Activated T-helper 1 cell treated with anti-CD3 and anti-CD28 coated beads, Interleukin-12 subunit alpha, Interleukin-12 subunit beta, Interleukin-2, Interleukin-4 antibody, amounts not matched to agents 30 ng/mL and 10 ng/mL and 1 ng/mL, durations not matched to agents 14 hours and 24 hours and 36 hours (primary cell): ENCODE results near the gene KDM1A. TPM values are rescaled to one million over a fixed set of nuclear protein-coding genes. Genes with fewer than 3 reads are reported as not detected.
"Not testable (repeated sequence)": the region's sequence is repeated elsewhere in the genome, so short reads cannot be mapped to it uniquely, and the experiment has no call there.

Experiments
- DNase-seq: peaks from one replicate; pipeline ENCODE4 v3.0.0; 2021; ENCODE audit warnings: low spot score
- H3K27ac Mint-ChIP-seq: one replicate; pipeline ENCODE4 v1.8.0; 2021; ENCODE audit warnings: mild to moderate bottlenecking, mixed read lengths
- H3K27me3 Mint-ChIP-seq: one replicate; pipeline ENCODE4 v1.8.0; 2022; ENCODE audit warnings: mild to moderate bottlenecking, moderate library complexity, mixed read lengths; ENCODE audit not compliant: insufficient read depth
- H3K36me3 Mint-ChIP-seq: one replicate; pipeline ENCODE4 v1.8.0; 2021; ENCODE audit warnings: low read depth, mixed read lengths
- H3K4me1 Mint-ChIP-seq: one replicate; pipeline ENCODE4 v1.8.0; 2021; ENCODE audit warnings: low read depth, mixed read lengths
- H3K4me3 Mint-ChIP-seq: one replicate; pipeline ENCODE4 v1.8.0; 2021; ENCODE audit warnings: mild to moderate bottlenecking, moderate library complexity, mixed read lengths
- H3K9me3 Mint-ChIP-seq: one replicate; pipeline ENCODE4 v1.8.0; 2021; ENCODE audit warnings: mixed read lengths
- intact Hi-C: fragments of 100-400 bp; cut with micrococcal nuclease; formaldehyde crosslinking; loops from one replicate; pipeline ENCODE4 v1.15.1; 2024
- total RNA-seq: library from RNA; stranded (reverse); gene quantifications from 2 replicates; pipeline ENCODE4 v1.2.3, GENCODE V29; 2022

Gene KDM1A
- total RNA-seq, 1 donor from 2014 or later: 80.8 TPM

- H3K27me3 Mint-ChIP-seq, H3K9me3 Mint-ChIP-seq, H3K36me3 Mint-ChIP-seq, H3K27ac Mint-ChIP-seq, H3K4me3 Mint-ChIP-seq, DNase-seq, H3K4me1 Mint-ChIP-seq, intact Hi-C loops: not testable (repeated sequence)
These were observed 26.0 kb upstream of the KDM1A start for GRCh38 chr1:22993220-22993795.

- Mint-ChIP-seq H3K4me1 (no peaks in the 10 kb centered on the region), H3K27me3 (no peaks in the 10 kb centered on the region), H3K4me3 (no peak overlapping the region), H3K36me3 (peaks cover 2% of the 10 kb centered on the region), H3K27ac (no peak overlapping the region), H3K9me3 (peaks cover 9% of the 10 kb centered on the region)
- no peak for DNase-seq
- intact Hi-C loops: no loop called here
These were observed 23.5 kb upstream of the KDM1A start for GRCh38 chr1:22995774-22996173.

DNA sequence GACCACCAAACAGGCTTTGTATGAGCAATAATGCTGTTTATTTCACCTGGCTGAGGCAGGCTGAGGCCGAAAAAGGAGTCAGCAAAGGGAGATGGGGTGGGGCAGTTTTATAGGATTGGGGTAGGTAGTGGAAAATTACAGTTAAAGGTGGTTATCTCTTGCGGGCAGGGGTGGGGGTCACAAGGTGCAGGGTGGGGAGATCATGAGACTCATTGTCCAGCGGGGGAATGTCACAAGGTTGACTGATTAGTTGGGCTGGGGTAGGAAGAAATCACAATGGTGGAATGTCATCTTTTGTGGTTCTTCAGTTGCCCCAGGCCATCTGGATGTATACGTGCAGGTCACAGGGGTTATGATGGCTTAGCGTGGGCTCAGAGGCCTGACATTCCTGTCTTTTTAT lies 21.7 kb upstream of the KDM1A start:
- DNase-seq, H3K9me3 Mint-ChIP-seq, H3K4me3 Mint-ChIP-seq, intact Hi-C loops, H3K27ac Mint-ChIP-seq, H3K4me1 Mint-ChIP-seq, H3K36me3 Mint-ChIP-seq, H3K27me3 Mint-ChIP-seq: not testable (repeated sequence)

DNA sequence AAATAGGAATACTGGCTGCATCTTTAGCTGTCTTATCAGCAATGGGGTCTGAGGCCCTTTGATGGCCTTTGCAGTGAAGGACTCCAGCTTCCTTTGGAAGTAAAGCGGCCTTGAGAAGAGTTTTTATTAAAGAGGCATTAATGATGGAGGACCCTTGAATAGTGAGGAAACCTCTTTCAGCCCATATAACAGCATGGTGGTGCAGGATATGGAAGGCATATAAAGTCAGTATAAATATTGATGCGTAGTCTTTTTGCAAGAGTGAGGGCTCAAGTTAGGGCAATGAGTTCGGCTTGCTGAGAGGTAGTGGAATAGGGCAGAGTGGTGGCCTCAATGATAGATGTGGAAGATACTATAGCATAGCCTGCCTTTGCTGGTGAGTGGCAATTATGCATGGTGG lies 19.1 kb upstream of the KDM1A start:
- intact Hi-C loops, H3K4me3 Mint-ChIP-seq, H3K9me3 Mint-ChIP-seq: not testable (repeated sequence)

DNA sequence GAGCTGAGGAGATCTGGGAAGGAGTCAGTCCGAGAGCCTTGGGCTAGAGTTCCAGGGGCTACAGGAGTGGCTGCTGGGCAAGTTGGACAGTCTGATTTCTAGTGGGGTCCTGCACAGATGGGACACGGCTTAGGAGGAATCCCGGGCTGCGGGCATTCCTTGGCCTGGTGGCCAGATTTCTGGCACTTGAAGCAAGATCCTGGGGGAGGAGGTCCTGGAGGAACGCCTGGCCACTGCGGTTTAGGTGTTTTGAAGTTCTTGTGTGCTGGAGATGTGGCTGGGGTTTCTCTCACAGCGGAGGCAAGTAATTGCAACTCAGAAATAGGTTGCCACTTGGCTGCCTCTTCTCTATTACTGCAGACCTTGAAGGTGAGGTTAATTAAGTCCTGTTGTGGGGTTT lies 17.1 kb upstream of the KDM1A start:
- H3K27ac Mint-ChIP-seq, H3K27me3 Mint-ChIP-seq, H3K9me3 Mint-ChIP-seq, intact Hi-C loops, H3K4me1 Mint-ChIP-seq, DNase-seq, H3K4me3 Mint-ChIP-seq, H3K36me3 Mint-ChIP-seq: not testable (repeated sequence)

More for the DNA sequence above, 19.1 kb upstream of the KDM1A start:
- not testable (repeated sequence) for H3K36me3 Mint-ChIP-seq, H3K27me3 Mint-ChIP-seq, H3K4me1 Mint-ChIP-seq, H3K27ac Mint-ChIP-seq, DNase-seq

- H3K9me3 Mint-ChIP-seq: no peaks in the 10 kb centered on the region
These were observed 15.2 kb upstream of the KDM1A start for GRCh38 chr1:23004112-23004511.

GRCh38 chr1:23004769-23005168 lies 14.5 kb upstream of the KDM1A start:
- H3K36me3 Mint-ChIP-seq, DNase-seq, H3K4me1 Mint-ChIP-seq, H3K27ac Mint-ChIP-seq, H3K4me3 Mint-ChIP-seq, H3K27me3 Mint-ChIP-seq, H3K9me3 Mint-ChIP-seq, intact Hi-C loops: not testable (repeated sequence)

More at GRCh38 chr1:23004112-23004511, 15.2 kb upstream of the KDM1A start:
- H3K4me1 Mint-ChIP-seq: no peaks in the 10 kb centered on the region
- H3K27me3 Mint-ChIP-seq: peaks cover 2% of the 10 kb centered on the region
- no peak for DNase-seq
- intact Hi-C loops: no loop called here
- H3K4me3 Mint-ChIP-seq: no peak overlapping the region
- H3K27ac Mint-ChIP-seq: no peak overlapping the region
- no peaks in the 10 kb centered on the region for H3K36me3 Mint-ChIP-seq

GRCh38 chr1:23007106-23007505 lies 12.2 kb upstream of the KDM1A start:
- Mint-ChIP-seq H3K9me3 (no peaks in the 10 kb centered on the region), H3K36me3 (no peaks in the 10 kb centered on the region), H3K4me1 (no peaks in the 10 kb centered on the region), H3K4me3 (no peak overlapping the region), H3K27ac (no peak overlapping the region), H3K27me3 (peaks cover 7% of the 10 kb centered on the region)
- no peak for DNase-seq
- intact Hi-C loops: no loop called here

DNA sequence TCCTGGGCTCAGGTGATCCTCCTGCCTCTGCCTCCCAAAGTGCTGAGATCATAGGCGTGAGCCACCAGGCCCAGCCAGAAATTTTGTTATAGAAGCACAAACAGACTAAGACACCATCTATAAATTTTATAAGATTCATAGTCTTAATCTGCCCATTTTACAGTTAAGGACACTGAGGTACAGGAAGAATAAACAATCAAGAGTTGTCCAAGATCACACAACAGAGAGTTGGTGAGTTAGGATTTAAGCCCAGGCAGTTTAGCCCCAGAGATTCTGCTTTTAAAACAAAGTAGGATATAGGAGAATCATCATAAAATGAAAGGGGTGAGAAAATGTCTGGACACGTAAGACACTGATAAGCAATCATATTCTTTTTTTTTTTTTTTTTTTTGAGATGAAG lies 10.4 kb upstream of the KDM1A start:
- peaks cover 7% of the 10 kb centered on the region for H3K27me3 Mint-ChIP-seq
- intact Hi-C loops: no loop called here

DNA sequence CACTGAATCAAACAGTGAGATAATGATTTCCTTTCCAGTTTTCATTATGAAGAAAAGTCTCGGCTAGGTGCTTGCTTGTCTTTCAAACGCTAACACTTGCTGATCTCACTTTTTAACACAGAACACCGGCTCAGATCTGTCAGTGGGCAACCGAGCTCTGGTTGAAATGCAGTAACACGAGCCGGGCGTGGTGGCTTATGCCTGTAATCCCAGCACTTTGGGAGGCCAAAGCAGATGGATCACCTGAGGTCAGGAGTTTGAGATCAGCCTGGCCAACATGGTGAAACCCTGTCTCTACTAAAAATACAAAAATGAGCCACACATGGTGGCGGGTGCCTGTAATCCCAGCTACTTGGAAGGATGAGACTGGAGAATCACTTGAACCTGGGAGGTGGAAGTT lies 9.2 kb upstream of the KDM1A start:
- H3K27ac Mint-ChIP-seq, intact Hi-C loops, H3K9me3 Mint-ChIP-seq, DNase-seq, H3K4me3 Mint-ChIP-seq, H3K36me3 Mint-ChIP-seq, H3K27me3 Mint-ChIP-seq, H3K4me1 Mint-ChIP-seq: not testable (repeated sequence)

More for the DNA sequence above, 10.4 kb upstream of the KDM1A start:
- Mint-ChIP-seq H3K27ac (no peak overlapping the region), H3K36me3 (no peaks in the 10 kb centered on the region), H3K9me3 (no peaks in the 10 kb centered on the region), H3K4me3 (no peak overlapping the region), H3K4me1 (no peaks in the 10 kb centered on the region)
- DNase-seq: no peak

GRCh38 chr1:23013657-23014056 lies 5.6 kb upstream of the KDM1A start:
- H3K4me1 Mint-ChIP-seq: peaks cover 7% of the 10 kb centered on the region
- H3K27me3 Mint-ChIP-seq: peaks cover 17% of the 10 kb centered on the region
- no peak overlapping the region for H3K27ac Mint-ChIP-seq
- H3K36me3 Mint-ChIP-seq: no peaks in the 10 kb centered on the region
- intact Hi-C loops: no loop called here
- H3K4me3 Mint-ChIP-seq: no peak overlapping the region
- no peaks in the 10 kb centered on the region for H3K9me3 Mint-ChIP-seq
- DNase-seq: no peak

DNA sequence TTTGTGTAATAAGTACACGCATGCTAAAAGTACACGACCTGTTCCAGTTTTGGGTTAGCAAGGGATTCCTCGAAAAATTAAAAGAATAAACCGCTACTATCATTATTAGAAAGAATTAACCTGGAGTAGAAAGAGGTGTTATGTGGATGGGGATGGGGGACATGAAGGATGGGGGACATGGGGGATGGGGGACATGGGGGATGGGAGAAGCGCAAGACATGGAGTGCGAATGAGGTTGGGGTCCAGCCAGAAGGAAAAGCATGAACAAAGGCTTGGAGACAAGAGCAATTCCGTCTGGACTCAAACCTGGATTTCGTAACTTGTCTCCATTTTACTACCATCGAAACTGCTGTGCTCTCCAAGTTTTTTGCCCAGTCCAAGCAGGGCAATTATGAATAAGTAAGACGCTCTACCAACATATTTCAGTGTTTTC lies 591 bp upstream of the KDM1A start:
- Mint-ChIP-seq H3K27ac (peak overlapping the region; percentile 85), H3K4me3 (peak overlapping the region; percentile 94), H3K9me3 (peaks cover 10% of the 10 kb centered on the region), H3K4me1 (peaks cover 37% of the 10 kb centered on the region), H3K36me3 (peaks cover 13% of the 10 kb centered on the region), H3K27me3 (peaks cover 12% of the 10 kb centered on the region)
- no peak for DNase-seq
- intact Hi-C loops: loop anchor here (2.0 kb wide), 1 partner anchor 84 kb away; no protein-coding TSS in a partner anchor

- peaks cover 43% of the 10 kb centered on the region for H3K4me1 Mint-ChIP-seq
- peak overlapping the region; percentile 91 for H3K27ac Mint-ChIP-seq
- peaks cover 12% of the 10 kb centered on the region for H3K27me3 Mint-ChIP-seq
- peak overlapping the region; percentile 96 for H3K4me3 Mint-ChIP-seq
- peak; percentile 6 for DNase-seq
- H3K9me3 Mint-ChIP-seq: peaks cover 10% of the 10 kb centered on the region
- H3K36me3 Mint-ChIP-seq: peaks cover 13% of the 10 kb centered on the region
- intact Hi-C loops: loop anchor here (2.0 kb wide), 1 partner anchor 83 kb away; no protein-coding TSS in a partner anchor
These were observed 776 bp downstream of the KDM1A start for GRCh38 chr1:23019863-23020625.
